ENCODE measurements around the gene CCDC171. TPM values are rescaled to one million over a fixed set of nuclear protein-coding genes. Genes with fewer than 3 reads are reported as not detected.

The CCDC171 gene
- total and polyA plus RNA-seq, 11 donors = 0.30 to 3.4 (median 1.1) TPM

DNA sequence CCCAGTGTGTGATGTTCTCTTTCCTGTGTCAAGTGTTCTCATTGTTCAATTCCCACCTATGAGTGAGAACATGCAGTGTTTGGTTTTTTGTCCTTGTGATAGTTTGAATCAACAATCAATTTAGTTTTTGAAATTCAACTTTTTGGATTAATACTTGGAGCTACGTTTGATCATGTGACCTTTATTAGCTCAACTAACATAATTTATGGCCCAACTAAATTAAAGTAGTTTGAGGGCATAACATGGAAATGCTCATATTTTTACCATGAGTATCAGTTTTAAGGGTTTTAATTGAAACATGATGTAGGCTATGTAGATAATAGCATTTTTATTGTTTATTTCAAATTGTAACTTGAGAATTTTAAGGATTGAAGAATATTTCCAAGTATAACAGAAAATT is 168.0 kb downstream of the CCDC171 start:
- intact Hi-C loops (cut with DNase I) = no loop called here
- no peak overlapping the region for H3K27ac ChIP-seq
- ATAC-seq (no peak), DNase-seq (no peak)
- H3K36me3 ChIP-seq = no peaks in the 10 kb centered on the region
- H3K4me1 ChIP-seq = no peaks in the 10 kb centered on the region
- no peaks in the 10 kb centered on the region for H3K9me3 ChIP-seq
- H3K4me3 ChIP-seq = no peak overlapping the region
- 75 to 90% (median 82%) methylated on average over 1 of the region's 1 CpG for WGBS, 4 donors
- no peaks in the 10 kb centered on the region for H3K27me3 ChIP-seq
- TF ChIP-seq, protein P1, sequence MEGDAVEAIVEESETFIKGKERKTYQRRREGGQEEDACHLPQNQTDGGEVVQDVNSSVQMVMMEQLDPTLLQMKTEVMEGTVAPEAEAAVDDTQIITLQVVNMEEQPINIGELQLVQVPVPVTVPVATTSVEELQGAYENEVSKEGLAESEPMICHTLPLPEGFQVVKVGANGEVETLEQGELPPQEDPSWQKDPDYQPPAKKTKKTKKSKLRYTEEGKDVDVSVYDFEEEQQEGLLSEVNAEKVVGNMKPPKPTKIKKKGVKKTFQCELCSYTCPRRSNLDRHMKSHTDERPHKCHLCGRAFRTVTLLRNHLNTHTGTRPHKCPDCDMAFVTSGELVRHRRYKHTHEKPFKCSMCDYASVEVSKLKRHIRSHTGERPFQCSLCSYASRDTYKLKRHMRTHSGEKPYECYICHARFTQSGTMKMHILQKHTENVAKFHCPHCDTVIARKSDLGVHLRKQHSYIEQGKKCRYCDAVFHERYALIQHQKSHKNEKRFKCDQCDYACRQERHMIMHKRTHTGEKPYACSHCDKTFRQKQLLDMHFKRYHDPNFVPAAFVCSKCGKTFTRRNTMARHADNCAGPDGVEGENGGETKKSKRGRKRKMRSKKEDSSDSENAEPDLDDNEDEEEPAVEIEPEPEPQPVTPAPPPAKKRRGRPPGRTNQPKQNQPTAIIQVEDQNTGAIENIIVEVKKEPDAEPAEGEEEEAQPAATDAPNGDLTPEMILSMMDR (IDR thresholded peaks at IDR 0.05) = no peak
- TF ChIP-seq POLR2A (IDR thresholded peaks at IDR 0.05) = no peak

DNA sequence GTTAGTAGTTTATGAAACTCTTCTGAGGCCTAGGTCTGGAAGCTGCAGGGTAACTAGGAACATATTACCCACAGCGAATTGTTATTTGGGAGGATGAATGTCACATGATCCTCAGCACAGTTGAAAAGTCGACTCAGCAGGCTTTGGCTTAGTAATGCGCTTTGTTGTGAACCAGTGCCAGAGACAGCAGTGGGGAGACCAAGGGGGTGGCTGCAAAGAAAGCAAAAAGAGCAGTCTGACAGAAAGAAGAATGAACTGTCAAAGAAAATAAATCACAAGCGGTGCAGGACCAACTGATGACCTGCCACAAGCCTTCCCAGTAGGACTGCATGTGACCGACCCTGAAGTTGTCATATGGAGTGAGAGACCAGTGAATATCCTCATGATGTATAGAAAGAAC is 170.0 kb downstream of the CCDC171 start:
- no peak for DNase-seq
- peaks cover 0 to 2% (median 0%) of the 10 kb centered on the region in 9 donors for H3K36me3 ChIP-seq
- intact Hi-C loops (cut with DNase I) = no loop called here
- no peaks in the 10 kb centered on the region for H3K27me3 ChIP-seq
- H3K27ac ChIP-seq = no peak overlapping the region
- no peaks in the 10 kb centered on the region for H3K4me1 ChIP-seq
- no peak for TF ChIP-seq POLR2A (IDR thresholded peaks at IDR 0.05)
- ATAC-seq = no peak
- H3K4me3 ChIP-seq = no peak overlapping the region
- no peaks in the 10 kb centered on the region for H3K9me3 ChIP-seq
- whole genome bisulfite sequencing, 4 donors = 61 to 74% (median 66%) methylated on average over 5 of the region's 5 CpGs

DNA sequence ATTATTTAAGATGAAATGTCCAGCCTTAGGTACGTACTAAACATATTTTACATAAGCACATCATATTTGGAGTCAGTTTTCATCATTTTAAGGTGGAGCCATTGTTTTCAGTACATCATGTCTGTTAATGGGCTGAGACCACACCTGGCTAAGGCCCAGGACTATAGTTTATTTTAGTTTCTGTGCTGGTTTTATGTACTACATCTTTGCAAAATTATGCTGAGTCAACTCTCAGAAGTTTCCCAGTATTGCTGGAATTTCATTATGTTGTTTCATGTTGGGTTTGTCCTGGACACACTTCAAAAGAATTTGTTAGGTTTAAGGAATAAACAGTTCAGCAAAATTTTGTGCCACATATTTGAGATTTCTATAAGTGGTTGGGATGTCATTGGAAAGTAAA is 171.2 kb downstream of the CCDC171 start:
- intact Hi-C loops (cut with DNase I) = no loop called here
- DNase-seq = no peak
- Histone ChIP-seq H3K4me3 (no peak overlapping the region), H3K9me3 (no peaks in the 10 kb centered on the region), H3K27me3 (no peaks in the 10 kb centered on the region), H3K36me3 (peaks cover 0 to 9% (median 0%) of the 10 kb centered on the region in 9 donors), H3K27ac (no peak overlapping the region), H3K4me1 (no peaks in the 10 kb centered on the region)
- no peak for ATAC-seq
- WGBS, 4 donors = 82 to 93% (median 87%) methylated on average over 1 of the region's 1 CpG
- TF ChIP-seq POLR2A (IDR thresholded peaks at IDR 0.05) = no peak
- TF ChIP-seq, protein P1 (IDR thresholded peaks at IDR 0.05) = no peak

DNA sequence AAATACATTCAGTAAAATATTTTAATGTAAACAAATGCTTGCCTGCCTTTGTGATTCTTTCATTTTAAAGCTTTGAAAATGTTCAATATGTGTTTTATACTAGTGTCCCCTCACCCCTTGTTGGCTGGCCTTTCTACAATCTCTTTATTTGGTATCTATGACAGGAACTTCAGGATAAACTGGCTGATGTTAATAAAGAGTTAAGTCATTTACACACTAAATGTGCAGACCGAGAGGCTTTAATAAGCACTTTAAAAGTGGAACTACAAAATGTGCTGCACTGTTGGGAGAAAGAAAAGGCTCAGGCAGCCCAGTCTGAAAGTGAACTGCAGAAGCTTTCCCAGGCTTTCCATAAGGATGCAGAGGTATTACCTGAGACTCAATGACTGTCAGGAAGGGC is 171.8 kb downstream of the CCDC171 start:
- H3K9me3 ChIP-seq = no peaks in the 10 kb centered on the region
- ATAC-seq = no peak
- WGBS, 4 donors = 21 to 34% (median 31%) methylated on average over 1 of the region's 1 CpG
- TF ChIP-seq POLR2A (IDR thresholded peaks at IDR 0.05) = no peak
- TF ChIP-seq, protein P1 (IDR thresholded peaks at IDR 0.05) = no peak
- no peak overlapping the region for H3K4me3 ChIP-seq
- no peaks in the 10 kb centered on the region for H3K4me1 ChIP-seq
- intact Hi-C loops (cut with DNase I) = no loop called here
- no peak for DNase-seq
- H3K36me3 ChIP-seq = peaks cover 0 to 9% (median 0%) of the 10 kb centered on the region in 9 donors
- H3K27me3 ChIP-seq = no peaks in the 10 kb centered on the region
- no peak overlapping the region for H3K27ac ChIP-seq

DNA sequence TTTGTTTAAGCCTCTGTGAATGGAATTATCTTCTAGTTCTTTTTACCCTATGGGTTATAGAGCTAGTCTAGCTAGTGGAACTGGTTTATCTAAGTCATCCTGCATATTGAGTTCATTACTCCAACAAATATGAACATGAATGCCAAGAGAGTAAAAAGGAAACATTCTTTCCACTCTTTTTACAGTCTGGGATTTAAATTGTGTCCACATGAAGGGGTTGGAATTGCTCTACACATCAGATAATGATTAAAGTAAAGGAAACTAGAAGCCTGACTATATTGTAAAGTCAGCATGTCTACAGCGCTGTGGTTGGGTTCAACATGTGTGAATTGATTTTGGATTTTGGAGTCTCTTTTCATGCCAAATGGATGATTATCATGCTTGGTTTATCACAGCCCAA is 173.1 kb downstream of the CCDC171 start:
- ATAC-seq = no peak
- DNase-seq = no peak
- H3K27me3 ChIP-seq = no peaks in the 10 kb centered on the region
- H3K36me3 ChIP-seq = peaks cover 0 to 9% (median 0%) of the 10 kb centered on the region in 9 donors
- H3K4me1 ChIP-seq = no peaks in the 10 kb centered on the region
- H3K9me3 ChIP-seq = no peaks in the 10 kb centered on the region
- H3K27ac ChIP-seq = no peak overlapping the region
- no peak for TF ChIP-seq POLR2A (IDR thresholded peaks at IDR 0.05)
- TF ChIP-seq, protein P1 (IDR thresholded peaks at IDR 0.05) = no peak
- H3K4me3 ChIP-seq = no peak overlapping the region
- intact Hi-C loops (cut with DNase I) = no loop called here
- WGBS, 4 donors = 93 to 97% (median 95%) methylated on average over 1 of the region's 1 CpG
